ENCODE measurements around the gene SAMD13. TPM values are rescaled to one million over a fixed set of nuclear protein-coding genes. Genes with fewer than 3 reads are reported as not detected.
A peak's percentile ranks its signal among the peaks of the same experiment; 100 is the strongest.

The SAMD13 gene
- total and polyA plus RNA-seq, 9 donors, result 0.24 to 2.9 (median 0.63) TPM; not detected in 2

DNA sequence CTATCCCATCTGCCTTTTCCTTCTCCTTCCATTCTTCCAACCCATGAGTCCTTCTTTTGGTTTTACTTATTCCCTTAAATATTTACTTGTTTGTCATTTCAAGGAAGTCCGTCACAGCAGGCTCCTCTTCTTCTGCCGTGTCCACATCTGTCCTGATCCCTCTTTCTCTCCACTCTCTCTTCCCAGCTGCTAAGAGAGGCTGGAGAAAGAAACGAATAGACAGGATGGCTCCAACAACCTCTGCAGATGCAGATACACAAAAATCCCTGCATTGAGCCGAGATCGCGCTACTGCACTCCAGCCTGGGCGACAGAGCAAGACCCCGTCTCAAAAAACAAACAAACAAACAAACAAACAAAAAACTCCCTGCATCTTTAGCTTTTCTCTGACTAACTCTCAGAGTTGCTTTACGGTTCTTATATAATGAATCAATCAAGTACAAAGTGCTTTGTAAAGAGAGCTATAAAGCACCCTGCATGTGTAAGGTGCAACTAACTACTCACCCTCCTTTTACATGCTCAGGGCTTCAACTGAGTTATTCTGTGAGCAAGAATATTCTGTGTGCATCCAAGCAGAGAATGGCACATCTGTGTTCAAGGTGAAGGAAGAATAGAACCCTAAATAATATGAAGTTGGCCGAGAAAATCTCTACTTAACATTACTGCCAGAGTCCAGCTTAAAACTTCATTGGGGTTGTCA, 3.8 kb upstream of the SAMD13 start:
- no peak for TF ChIP-seq EP300 (IDR thresholded peaks at IDR 0.05)
- no peak for TF ChIP-seq POLR2A (IDR thresholded peaks at IDR 0.05)
- TF ChIP-seq, protein P1, sequence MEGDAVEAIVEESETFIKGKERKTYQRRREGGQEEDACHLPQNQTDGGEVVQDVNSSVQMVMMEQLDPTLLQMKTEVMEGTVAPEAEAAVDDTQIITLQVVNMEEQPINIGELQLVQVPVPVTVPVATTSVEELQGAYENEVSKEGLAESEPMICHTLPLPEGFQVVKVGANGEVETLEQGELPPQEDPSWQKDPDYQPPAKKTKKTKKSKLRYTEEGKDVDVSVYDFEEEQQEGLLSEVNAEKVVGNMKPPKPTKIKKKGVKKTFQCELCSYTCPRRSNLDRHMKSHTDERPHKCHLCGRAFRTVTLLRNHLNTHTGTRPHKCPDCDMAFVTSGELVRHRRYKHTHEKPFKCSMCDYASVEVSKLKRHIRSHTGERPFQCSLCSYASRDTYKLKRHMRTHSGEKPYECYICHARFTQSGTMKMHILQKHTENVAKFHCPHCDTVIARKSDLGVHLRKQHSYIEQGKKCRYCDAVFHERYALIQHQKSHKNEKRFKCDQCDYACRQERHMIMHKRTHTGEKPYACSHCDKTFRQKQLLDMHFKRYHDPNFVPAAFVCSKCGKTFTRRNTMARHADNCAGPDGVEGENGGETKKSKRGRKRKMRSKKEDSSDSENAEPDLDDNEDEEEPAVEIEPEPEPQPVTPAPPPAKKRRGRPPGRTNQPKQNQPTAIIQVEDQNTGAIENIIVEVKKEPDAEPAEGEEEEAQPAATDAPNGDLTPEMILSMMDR (IDR thresholded peaks at IDR 0.05), result no peak
- H3K36me3 ChIP-seq, result no peaks in the 10 kb centered on the region
- no peaks in the 10 kb centered on the region for H3K9me3 ChIP-seq
- 67 to 77% (median 70%) methylated on average over 10 of the region's 10 CpGs for WGBS, 3 donors
- no peak for DNase-seq
- no peaks in the 10 kb centered on the region for H3K27me3 ChIP-seq
- H3K4me1 ChIP-seq (ENCODE audit: insufficient read depth), result peaks cover 2% of the 10 kb centered on the region
- intact Hi-C loops (cut with DNase I), result no loop called here
- H3K27ac ChIP-seq, result no peak overlapping the region
- peak overlapping the region; percentile 53 for H3K4me3 ChIP-seq

DNA sequence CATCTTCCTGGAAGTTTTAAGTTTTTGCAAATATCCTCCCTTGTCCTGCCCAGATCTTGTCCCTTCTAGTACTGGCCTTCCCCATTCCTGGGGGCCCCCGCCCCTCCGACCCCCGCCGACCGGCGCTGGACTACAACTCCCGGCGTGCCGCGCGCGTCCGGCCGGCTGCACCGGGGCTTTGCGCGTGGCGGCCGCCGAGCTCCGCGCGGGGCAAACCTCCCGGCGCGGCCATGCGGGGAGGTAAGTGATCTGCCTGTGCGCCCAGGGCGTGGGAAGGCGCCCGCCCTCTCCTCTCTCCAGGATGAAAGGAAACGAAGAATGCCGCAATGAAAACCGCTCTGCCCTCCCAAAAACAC, 3.2 kb upstream of the SAMD13 start:
- peak; percentile 9 to 67 (median 34) for DNase-seq
- TF ChIP-seq, protein P1 (IDR thresholded peaks at IDR 0.05), result no peak
- TF ChIP-seq EP300 (IDR thresholded peaks at IDR 0.05) (no peak), POLR2A (IDR thresholded peaks at IDR 0.05) (no peak)
- H3K9me3 ChIP-seq, result no peaks in the 10 kb centered on the region
- no peaks in the 10 kb centered on the region for H3K36me3 ChIP-seq
- peak overlapping the region in 1 of 2 donors; percentile 41 for H3K27ac ChIP-seq
- peaks cover 2% of the 10 kb centered on the region for H3K4me1 ChIP-seq (ENCODE audit: insufficient read depth)
- H3K27me3 ChIP-seq, result no peaks in the 10 kb centered on the region
- WGBS, 3 donors, result 0 to 1% (median 1%) methylated on average over 32 to 34 of the region's 34 CpGs
- H3K4me3 ChIP-seq, result peak overlapping the region; percentile 53
- intact Hi-C loops (cut with DNase I), result no loop called here

GRCh38 chr1:84298684-84299535, 2.6 kb upstream of the SAMD13 start:
- peak in 2 of 5 donors; percentile 20 to 33 for DNase-seq
- H3K27ac ChIP-seq, result peak overlapping the region in 1 of 2 donors; percentile 41
- peak overlapping the region; percentile 53 for H3K4me3 ChIP-seq
- H3K27me3 ChIP-seq, result no peaks in the 10 kb centered on the region
- no peaks in the 10 kb centered on the region for H3K36me3 ChIP-seq
- no peaks in the 10 kb centered on the region for H3K9me3 ChIP-seq
- TF ChIP-seq, protein P1 (IDR thresholded peaks at IDR 0.05), result no peak
- TF ChIP-seq EP300 (IDR thresholded peaks at IDR 0.05) (no peak), POLR2A (IDR thresholded peaks at IDR 0.05) (no peak)
- WGBS, 3 donors, result 2 to 4% (median 2%) methylated on average over 16 to 50 of the region's 50 CpGs
- H3K4me1 ChIP-seq (ENCODE audit: insufficient read depth), result peaks cover 2% of the 10 kb centered on the region
- intact Hi-C loops (cut with DNase I), result no loop called here

GRCh38 chr1:84299536-84300170, 1.9 kb upstream of the SAMD13 start:
- H3K9me3 ChIP-seq, result no peaks in the 10 kb centered on the region
- TF ChIP-seq EP300 (IDR thresholded peaks at IDR 0.05) (no peak), POLR2A (IDR thresholded peaks at IDR 0.05) (no peak)
- TF ChIP-seq, protein P1 (IDR thresholded peaks at IDR 0.05), result no peak
- no peak for DNase-seq
- no peak overlapping the region for H3K4me3 ChIP-seq
- H3K4me1 ChIP-seq (ENCODE audit: insufficient read depth), result peaks cover 2% of the 10 kb centered on the region
- 34 to 48% (median 43%) methylated on average over 4 of the region's 4 CpGs for WGBS, 3 donors
- H3K36me3 ChIP-seq, result no peaks in the 10 kb centered on the region
- H3K27me3 ChIP-seq, result no peaks in the 10 kb centered on the region
- H3K27ac ChIP-seq, result no peak overlapping the region
- intact Hi-C loops (cut with DNase I), result no loop called here
